Caki2 (cell line): Measurements from ENCODE around the gene NEK5. TPM values are rescaled to one million over a fixed set of nuclear protein-coding genes. Genes with fewer than 3 reads are reported as not detected.
A peak's percentile ranks its signal among the peaks of the same experiment; 100 is the strongest.
"Not testable (repeated sequence)": the region's sequence is repeated elsewhere in the genome, so short reads cannot be mapped to it uniquely, and the experiment has no call there.

ENCODE experiments used
- DNase-seq: peaks from one replicate; pipeline ENCODE4 v3.0.0-alpha.2; 2015; ENCODE audit warnings: low read depth
- in situ Hi-C: cut with HindIII; loops from 2 replicates; pipeline ENCODE4 v1.10.0; 2016; ENCODE audit warnings: low sequenced_read_pairs, low pct_unique_long_range_greater_than_20kb, mixed read lengths
- total RNA-seq: library from RNA; depleted of rRNA; stranded (reverse); fragments of >200 nt; shearing (Covaris generic); gene quantifications from 2 replicates; pipeline ENCODE4 v1.2.3, GENCODE V29; 2014; ENCODE audit warnings: low replicate concordance

The NEK5 gene
- total RNA-seq, 1 experiment from 2014 or later: 0.07 TPM

DNA sequence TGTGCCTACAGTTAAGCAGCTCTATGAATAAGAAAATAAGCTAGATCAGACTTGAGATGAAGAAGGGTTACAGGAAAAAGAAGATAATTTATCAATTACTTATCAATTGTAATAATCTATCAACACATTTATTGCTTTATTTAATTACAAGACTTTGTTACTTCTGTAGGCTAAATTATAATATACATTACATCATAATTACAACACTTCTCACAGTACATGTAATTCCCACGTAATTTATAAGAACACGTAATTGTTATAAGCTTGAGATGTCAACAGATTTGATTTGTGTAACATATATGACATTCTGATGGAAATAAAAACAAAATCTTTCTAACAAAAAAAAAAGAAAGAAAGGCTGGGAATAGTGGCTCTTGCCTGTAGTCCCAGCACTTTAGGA, 36.8 kb downstream of the NEK5 start:
- no peak for DNase-seq
- in situ Hi-C loops: no loop called here

- in situ Hi-C loops: no loop called here
- no peak for DNase-seq
Observed at GRCh38 chr13:52091473-52091872, 37.4 kb downstream of the NEK5 start.

DNA sequence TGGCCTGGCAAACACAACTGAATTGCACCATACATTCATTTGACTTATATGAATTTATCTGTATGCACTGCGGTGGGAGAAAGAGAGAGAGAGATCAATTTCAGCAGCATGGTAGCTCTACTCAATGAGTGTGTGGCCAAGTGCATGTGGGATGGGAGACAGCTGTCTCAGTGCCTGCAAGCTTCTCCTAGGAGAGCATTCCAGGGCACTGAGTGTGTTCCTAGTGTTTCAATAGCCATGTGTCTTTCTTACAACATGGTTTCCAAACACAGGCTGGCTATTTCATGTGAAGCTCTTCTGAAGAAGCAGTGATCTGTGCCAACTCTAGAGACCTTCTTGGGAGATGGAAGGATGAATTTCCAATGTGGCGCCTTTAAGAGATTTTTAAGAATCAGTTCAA, 43.5 kb downstream of the NEK5 start:
- no peak for DNase-seq
- in situ Hi-C loops: no loop called here

- DNase-seq, in situ Hi-C loops: not testable (repeated sequence)
Observed at GRCh38 chr13:52084981-52085380, 43.9 kb downstream of the NEK5 start.

DNA sequence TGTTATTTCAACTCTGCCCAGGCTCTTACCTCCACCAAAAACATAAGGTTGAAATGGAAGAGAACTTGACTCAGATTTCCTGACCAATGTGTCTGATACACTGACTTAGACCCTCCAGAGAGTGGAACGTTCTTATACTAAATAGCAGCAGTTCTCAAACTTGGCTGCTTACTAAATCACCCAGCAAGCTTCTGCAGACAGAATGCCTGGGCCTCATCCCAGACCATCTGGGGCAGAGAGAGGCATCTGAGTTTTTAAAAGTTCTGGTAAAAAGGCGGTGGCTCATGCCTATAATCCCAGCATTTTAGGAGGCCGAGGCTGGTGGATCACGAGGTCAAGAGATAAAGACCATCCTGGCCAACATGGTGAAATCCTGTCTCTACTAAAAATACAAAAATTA, 46.3 kb downstream of the NEK5 start:
- no peak for DNase-seq
- in situ Hi-C loops: no loop called here

GRCh38 chr13:52079891-52080290, 49.0 kb downstream of the NEK5 start:
- in situ Hi-C loops, DNase-seq: not testable (repeated sequence)

- in situ Hi-C loops: no loop called here
- no peak for DNase-seq
Observed at GRCh38 chr13:52070929-52071523, 57.8 kb downstream of the NEK5 start.

- peak; percentile 10 for DNase-seq
- in situ Hi-C loops: no loop called here
Observed at GRCh38 chr13:52067237-52067636, 61.6 kb downstream of the NEK5 start.

DNA sequence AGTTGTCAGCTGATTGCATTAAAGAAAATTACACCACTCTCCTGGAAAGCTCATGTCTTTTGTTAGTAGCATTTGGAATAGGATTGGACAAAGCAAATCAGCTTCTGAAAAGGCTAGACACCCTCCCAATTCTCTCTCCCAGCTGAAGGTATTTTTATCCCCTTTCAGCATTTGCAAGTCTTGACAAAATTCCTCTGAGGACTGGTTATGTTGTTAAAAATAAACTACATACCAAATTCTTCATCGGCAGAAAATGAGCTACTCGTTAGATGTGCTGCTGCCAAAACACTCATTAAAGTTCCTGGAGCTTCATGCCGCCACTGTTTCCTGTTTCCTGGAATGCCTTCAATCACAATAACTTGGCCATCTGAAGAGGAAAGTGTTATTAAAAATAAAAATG, 67.3 kb downstream of the NEK5 start:
- in situ Hi-C loops: no loop called here
- DNase-seq: no peak

DNA sequence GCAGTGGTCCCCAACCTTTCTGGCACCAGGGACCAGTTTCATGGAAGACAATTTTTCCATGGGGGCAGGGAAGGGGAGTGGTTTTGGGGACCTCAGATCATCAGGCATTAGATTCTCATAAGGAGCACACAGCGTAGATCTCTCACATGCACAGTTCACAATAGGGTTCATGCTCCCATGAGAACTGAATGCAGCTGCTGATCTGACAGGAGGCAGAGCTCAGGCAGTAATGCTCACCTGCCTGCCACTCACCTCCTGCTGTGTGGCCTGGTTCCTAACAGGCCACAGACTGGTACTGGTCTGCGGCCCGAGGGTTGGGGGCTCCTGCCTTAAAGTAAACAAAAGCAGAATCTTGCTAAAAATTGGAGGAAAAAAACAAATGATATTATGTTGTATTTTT, 67.8 kb downstream of the NEK5 start:
- in situ Hi-C loops, DNase-seq: not testable (repeated sequence)

DNA sequence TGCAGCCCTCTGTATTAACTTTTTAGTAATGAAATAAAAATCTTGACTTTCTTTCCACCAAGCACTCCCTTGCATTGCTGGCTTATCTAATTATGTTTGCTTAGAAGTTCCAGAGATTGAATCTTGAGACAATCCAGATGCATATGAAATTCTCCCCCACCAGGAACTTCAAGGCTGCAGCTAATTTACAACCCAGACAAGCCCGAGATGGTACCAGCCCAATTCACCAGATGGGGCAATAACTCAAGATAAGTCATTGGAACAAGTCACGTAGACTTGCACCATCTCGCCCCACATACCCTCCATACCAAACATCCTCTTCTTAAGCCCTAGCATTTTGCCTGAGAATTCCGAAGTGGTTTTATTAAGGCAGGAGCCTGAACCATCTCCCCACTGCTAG, 75.4 kb downstream of the NEK5 start:
- DNase-seq: no peak
- in situ Hi-C loops: no loop called here

GRCh38 chr13:52051400-52051799, 77.5 kb downstream of the NEK5 start:
- no peak for DNase-seq
- in situ Hi-C loops: no loop called here

GRCh38 chr13:52048516-52048915, 80.4 kb downstream of the NEK5 start:
- in situ Hi-C loops: no loop called here
- DNase-seq: no peak

DNA sequence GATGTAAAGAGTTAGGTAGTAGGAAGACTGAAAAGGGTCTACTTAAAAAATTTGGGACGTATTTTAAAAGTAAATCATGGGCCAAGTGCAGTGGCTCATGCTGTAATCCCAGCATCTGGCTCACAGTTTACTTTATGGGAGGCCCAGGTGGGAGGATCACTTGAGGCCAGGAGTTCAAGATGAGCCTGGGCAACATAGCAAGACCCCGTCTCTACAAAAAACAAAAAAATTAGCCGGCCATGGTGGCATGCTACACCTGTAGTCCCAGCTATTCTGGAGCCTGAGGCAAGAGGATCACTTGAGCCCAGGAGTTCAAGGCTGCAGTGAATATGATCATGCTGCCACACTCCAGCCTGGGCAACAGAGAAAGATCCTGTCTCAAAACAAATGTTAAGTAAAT, 81.4 kb downstream of the NEK5 start:
- in situ Hi-C loops: no loop called here

DNA sequence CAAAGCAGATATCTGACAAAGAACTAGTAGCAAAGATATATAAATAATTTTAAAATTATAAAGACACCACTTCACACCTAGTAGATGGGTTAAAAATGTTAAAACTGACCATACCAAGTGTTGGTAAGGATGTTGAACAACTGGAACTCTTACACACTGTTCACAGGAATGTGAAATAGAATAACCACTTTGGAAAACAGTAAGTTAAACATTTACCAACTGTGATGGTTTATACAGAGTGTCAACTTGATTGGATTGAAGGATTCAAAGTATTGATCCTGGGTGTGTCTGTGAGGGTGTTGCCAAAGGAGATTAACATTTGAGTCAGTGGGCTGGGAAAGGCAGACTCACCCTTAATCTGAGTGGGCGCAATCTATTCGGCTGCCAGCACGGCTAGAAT, 85.2 kb downstream of the NEK5 start:
- no peak for DNase-seq
- in situ Hi-C loops: no loop called here

More for the DNA sequence above, 81.4 kb downstream of the NEK5 start:
- DNase-seq: no peak

DNA sequence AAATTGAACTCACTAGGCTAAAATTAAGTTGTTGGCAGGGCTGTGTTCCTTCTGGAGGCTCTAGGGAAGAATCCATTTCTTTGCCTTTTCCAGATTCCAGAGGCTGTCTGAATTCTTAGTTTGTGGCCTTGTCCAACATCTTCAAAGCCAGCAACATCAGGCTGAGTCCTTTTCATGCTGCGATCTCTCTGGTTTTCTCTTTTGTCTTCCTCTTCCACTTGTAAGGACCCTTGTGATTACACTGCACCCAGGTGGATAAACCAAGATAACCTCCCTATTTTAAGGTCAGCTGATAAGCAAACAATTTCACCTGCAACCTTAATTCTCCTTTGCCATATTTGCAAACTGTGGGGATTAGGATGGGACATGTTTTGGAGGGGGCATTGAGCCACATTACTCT, 92.8 kb downstream of the NEK5 start:
- in situ Hi-C loops: no loop called here

GRCh38 chr13:52034616-52035226, 94.2 kb downstream of the NEK5 start:
- no peak for DNase-seq
- in situ Hi-C loops: no loop called here

More for the DNA sequence above, 92.8 kb downstream of the NEK5 start:
- no peak for DNase-seq

DNA sequence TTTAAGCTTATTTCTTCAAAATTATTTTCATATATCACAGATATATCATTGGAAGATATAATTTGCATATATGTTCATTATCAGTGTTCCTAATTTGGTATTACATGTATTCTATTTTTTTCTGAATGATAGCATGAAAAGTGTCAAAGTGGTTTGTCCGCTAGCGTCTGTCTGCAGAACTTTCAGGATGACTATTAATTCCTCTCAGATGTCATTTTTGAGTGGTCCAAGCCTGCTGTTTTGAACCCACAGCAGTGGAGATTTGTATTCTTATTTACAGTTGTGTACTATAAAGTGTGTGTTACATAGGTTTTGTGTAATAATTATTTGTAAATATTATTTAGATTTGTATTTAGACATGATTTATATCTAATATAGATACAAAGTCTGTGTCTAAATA, 95.8 kb downstream of the NEK5 start:
- no peak for DNase-seq
- in situ Hi-C loops: no loop called here

- DNase-seq, in situ Hi-C loops: not testable (repeated sequence)
Observed at GRCh38 chr13:52030401-52030800, 98.5 kb downstream of the NEK5 start.

DNA sequence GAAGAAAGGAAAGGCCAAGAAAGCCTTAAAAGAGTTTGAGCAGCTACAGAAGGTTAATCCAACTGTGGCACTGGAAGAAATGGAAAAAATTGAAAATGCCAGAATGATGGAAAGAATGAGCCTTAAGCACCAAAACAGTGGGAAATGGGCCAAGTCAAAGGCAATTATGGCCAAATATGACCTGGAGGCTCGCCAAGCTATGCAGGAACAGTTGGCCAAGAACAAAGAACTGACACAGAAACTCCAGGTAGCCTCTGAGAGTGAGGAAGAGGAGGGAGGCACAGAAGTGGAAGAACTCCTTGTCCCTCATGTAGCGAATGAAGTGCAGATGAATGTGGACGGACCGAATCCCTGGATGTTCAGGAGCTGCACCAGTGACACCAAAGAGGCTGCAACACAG, 99.3 kb downstream of the NEK5 start:
- in situ Hi-C loops: no loop called here

More for the DNA sequence above, 99.3 kb downstream of the NEK5 start:
- DNase-seq: no peak
